HG03460 (cell line): ENCODE results near the gene FXYD2.
A peak's percentile ranks its signal among the peaks of the same experiment; 100 is the strongest.

ENCODE experiments used
- ATAC-seq: cut with Tn5 transposase; IDR thresholded peaks from one replicate; pipeline ENCODE4 v1.9.1; 2021; ENCODE audit not compliant: unreplicated experiment

FXYD2 gene

GRCh38 chr11:117836077-117836960 lies 11.8 kb upstream of the FXYD2 start:
- no peak for ATAC-seq

- ATAC-seq: no peak
Measured at GRCh38 chr11:117835576-117835975, 11.0 kb upstream of the FXYD2 start.

- no peak for ATAC-seq
Measured at GRCh38 chr11:117834838-117835443, 10.4 kb upstream of the FXYD2 start.

GRCh38 chr11:117834068-117834810 lies 9.7 kb upstream of the FXYD2 start:
- ATAC-seq: no peak

GRCh38 chr11:117833401-117833891 lies 8.9 kb upstream of the FXYD2 start:
- no peak for ATAC-seq

- no peak for ATAC-seq
Measured at GRCh38 chr11:117832511-117832910, 8.0 kb upstream of the FXYD2 start.

GRCh38 chr11:117831661-117832415 lies 7.3 kb upstream of the FXYD2 start:
- ATAC-seq: no peak

- no peak for ATAC-seq
Measured at GRCh38 chr11:117830674-117831351, 6.3 kb upstream of the FXYD2 start.

GRCh38 chr11:117830072-117830471 lies 5.5 kb upstream of the FXYD2 start:
- ATAC-seq: no peak

- ATAC-seq: no peak
Measured at GRCh38 chr11:117829369-117829725, 4.8 kb upstream of the FXYD2 start.

GRCh38 chr11:117828611-117829368 lies 4.2 kb upstream of the FXYD2 start:
- peak; percentile 61 for ATAC-seq

GRCh38 chr11:117827521-117828511 lies 3.3 kb upstream of the FXYD2 start:
- peak; percentile 15 for ATAC-seq

- no peak for ATAC-seq
Measured at GRCh38 chr11:117826832-117827231, 2.3 kb upstream of the FXYD2 start.

- no peak for ATAC-seq
Measured at GRCh38 chr11:117826190-117826570, 1.6 kb upstream of the FXYD2 start.

GRCh38 chr11:117825538-117826189 lies 1.1 kb upstream of the FXYD2 start:
- no peak for ATAC-seq

GRCh38 chr11:117823946-117824420 lies 561 bp downstream of the FXYD2 start:
- no peak for ATAC-seq

GRCh38 chr11:117823294-117823945 lies 1.1 kb downstream of the FXYD2 start:
- ATAC-seq: no peak
